H7 (cell line): ENCODE data around the gene TRAPPC10. TPM values are rescaled to one million over a fixed set of nuclear protein-coding genes. Genes with fewer than 3 reads are reported as not detected.

ENCODE experiments used
- DNase-seq: peaks from one replicate; pipeline ENCODE4 v3.0.0; 2012
- H3K27me3 ChIP-seq: 2 replicates; pipeline ENCODE4 v1.6.0; 2011; ENCODE audit warnings: mild to moderate bottlenecking, low read length; ENCODE audit not compliant: control insufficient read depth, insufficient read depth
- H3K36me3 ChIP-seq: replicated peaks from 2 replicates; pipeline ENCODE4 v1.5.1; 2011; ENCODE audit warnings: low read length; ENCODE audit not compliant: control insufficient read depth, insufficient read depth
- H3K4me3 ChIP-seq: 2 replicates; pipeline ENCODE4 v1.5.1; 2011; ENCODE audit warnings: low read depth, mild to moderate bottlenecking, control low read depth, low read length, moderate library complexity; ENCODE audit not compliant: insufficient read depth
- total RNA-seq: library from RNA; depleted of rRNA; stranded (reverse); fragments of >200 nt; shearing (Covaris generic); gene quantifications from 2 replicates; pipeline ENCODE4 v1.2.3, GENCODE V29; 2014

The TRAPPC10 gene
- total RNA-seq, 1 experiment from 2014 or later, result 24.8 TPM

DNA sequence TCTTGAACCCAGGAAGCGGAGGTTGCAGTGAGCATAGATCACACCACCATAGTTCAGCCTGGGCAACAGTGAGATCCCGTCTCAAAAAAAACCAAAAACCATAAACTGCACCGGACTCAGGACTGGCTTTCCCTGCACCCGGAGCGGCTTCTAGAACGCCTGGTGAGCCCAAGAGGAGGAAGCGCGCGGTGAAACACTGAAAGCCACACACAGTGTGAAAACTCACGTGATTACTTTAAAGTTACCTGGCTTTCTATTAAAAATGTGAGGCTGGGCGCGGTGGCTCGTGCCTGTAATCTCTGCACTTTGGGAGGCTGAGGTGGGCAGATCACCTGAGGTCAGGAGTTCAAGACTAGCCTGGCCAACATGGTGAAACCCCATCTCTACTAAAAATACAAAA lies 7.0 kb upstream of the TRAPPC10 start:
- Histone ChIP-seq H3K36me3 (no peaks in the 10 kb centered on the region), H3K4me3 (no peak overlapping the region), H3K27me3 (no peaks in the 10 kb centered on the region)
- DNase-seq, result no peak

DNA sequence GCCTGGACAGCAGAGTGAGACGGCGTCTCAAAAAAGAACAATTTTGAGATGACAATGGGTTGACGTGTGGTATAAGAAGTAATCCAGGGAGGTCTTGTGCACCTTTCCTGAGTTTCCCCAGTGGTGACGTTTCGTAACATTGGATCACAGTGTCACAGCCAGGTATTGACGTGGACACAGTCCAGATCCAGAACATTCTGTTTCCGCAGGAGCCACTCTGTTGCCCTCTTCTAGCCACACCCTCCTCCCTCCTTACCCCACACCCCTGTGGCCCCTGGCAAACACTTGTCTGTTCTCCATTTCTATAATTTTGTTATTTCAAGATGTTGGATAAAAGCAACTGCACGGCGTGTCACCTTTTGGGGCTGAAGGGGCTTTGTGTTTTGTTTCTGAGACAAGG lies 6.5 kb upstream of the TRAPPC10 start:
- Histone ChIP-seq H3K4me3 (no peak overlapping the region), H3K36me3 (no peaks in the 10 kb centered on the region), H3K27me3 (no peaks in the 10 kb centered on the region)
- no peak for DNase-seq

DNA sequence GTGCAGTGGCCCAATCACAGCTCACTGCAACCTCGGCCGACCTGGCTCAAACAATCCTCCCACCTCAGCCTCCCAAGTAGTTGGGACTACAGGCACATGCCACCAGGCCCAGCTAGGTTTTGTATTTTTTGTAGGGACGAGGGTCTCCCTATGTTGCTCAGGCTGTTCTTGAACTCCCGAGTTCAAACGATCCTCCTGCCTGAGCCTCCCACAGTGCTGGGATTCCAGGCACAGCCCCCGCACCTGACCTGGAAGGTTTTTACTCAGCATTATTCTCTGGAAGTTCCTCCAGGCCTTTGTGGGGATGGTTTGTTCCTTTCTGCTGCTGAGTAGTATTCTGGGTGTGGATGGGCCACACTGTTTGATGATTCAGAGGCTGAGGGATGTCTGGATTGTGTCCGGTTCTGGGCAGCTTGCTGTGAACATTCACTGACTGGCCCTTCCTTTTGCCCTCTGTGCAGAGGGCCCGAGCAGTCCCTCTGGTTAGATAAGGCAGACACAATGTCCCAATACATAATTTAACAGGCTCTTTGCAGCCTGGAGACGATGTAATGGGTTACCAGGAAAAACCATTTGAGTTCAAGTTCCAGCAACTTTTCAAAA lies 6.0 kb upstream of the TRAPPC10 start:
- Histone ChIP-seq H3K36me3 (no peaks in the 10 kb centered on the region), H3K27me3 (no peaks in the 10 kb centered on the region), H3K4me3 (no peak overlapping the region)
- no peak for DNase-seq

DNA sequence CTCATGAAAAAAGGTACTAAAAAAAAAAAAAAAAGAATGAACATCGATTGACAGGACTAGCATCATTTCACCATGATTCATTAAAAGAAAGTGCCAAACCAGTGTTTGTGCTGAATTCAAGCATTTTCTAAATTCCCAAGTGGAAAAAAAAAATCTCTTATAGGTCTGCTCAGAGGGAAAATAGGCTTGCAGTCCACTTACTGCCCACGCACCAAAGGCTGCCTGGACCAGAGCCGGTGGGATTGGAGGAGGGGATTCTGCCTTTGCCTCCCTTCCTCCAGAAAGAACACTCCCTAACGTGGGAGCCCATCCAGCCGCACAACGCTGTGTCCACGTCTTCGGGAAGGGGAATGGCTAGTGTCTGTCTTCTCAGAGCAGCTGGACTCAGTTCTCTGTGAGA lies 5.5 kb upstream of the TRAPPC10 start:
- Histone ChIP-seq H3K4me3 (no peak overlapping the region), H3K27me3 (no peaks in the 10 kb centered on the region), H3K36me3 (no peaks in the 10 kb centered on the region)
- DNase-seq, result no peak

DNA sequence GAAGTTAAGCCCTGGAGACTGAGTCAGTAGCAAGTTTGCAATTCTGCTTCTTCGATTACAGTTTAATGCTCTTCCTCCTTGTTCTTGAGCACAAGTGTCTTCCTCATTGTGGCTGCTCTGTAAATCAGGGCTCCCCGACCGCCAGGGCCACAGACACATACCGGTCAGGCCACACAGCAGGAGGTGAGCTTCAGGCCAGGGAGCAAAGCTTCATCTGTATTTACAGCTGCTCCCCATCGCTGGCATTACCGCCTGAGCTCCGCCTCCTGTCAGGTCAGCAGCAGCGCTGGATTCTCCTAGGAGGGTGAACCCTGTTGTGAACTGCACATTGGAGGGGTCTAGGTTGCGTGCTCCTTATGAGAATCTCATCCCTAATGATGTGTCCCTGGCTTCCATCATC lies 1.7 kb upstream of the TRAPPC10 start:
- H3K36me3 ChIP-seq, result no peaks in the 10 kb centered on the region
- no peak overlapping the region for H3K4me3 ChIP-seq
- no peaks in the 10 kb centered on the region for H3K27me3 ChIP-seq
- DNase-seq, result peak; percentile 60

DNA sequence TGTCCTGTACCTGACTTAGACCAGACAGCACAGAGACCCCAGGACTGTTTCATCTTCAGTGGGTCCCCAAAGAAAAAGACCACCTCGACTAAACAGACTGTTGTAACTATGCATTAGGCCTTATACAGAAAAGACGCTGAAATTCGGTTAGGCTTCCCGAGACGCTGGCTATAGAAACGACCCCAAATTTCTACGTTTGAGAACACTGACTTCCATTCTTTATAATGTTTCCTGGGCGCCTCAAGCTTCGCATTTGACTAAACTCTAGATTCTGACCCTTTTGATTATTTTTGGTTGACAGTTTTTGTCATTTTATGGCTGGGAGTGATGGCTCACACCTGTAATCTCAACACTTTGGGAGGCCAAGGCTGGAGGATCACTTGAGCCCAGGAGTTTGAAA lies 986 bp upstream of the TRAPPC10 start:
- Histone ChIP-seq H3K27me3 (no peaks in the 10 kb centered on the region), H3K4me3 (peak overlapping the region; percentile 84; the same call in 1 of the 2 replicates)
- no peak for DNase-seq

DNA sequence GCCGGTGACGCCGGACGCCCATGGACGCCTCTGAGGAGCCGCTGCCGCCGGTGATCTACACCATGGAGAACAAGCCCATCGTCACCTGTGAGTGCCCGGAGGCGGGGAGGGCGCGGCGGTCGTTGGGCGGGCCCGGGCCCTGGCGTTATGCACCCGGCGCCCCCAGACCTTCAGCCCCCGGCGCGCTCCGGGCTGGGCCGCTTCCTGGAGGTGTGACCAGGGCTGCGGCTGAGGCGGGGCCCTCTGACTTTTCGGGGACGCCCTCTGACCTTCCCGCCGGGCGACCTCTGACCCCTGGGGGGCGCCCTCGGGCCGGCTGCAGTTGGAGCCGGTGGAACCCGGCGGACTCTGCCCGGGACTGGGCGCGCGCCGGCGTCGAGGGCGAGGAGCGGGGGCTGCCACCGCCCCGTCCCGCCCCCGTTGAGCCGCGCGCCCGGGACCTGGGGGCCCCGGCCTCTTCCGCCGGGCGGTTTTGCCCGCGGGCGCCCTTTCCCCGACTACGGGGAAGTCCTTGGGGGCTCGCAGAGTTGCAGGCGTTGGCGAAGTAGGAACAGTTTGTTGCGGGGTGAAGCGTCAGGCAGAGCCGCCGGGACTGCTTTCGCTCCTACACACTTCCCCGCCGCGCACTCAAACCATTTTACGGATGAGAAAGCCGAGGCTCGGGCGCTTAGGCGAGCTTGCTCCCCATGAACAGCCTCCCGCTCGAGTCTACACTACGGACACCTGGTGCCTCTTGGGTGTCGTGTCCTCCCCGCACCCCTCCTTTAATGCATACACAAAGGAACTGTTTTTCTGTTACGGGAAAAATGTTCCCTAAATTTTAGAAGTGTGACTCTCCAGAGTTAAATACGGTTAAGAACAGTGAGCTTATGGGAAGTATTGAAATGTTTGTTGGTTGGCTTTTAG lies 618 bp downstream of the TRAPPC10 start:
- peak overlapping the region; percentile 84 for H3K4me3 ChIP-seq
- no peaks in the 10 kb centered on the region for H3K36me3 ChIP-seq
- no peaks in the 10 kb centered on the region for H3K27me3 ChIP-seq
- peak; percentile 98 for DNase-seq

More for the DNA sequence above, 986 bp upstream of the TRAPPC10 start:
- no peaks in the 10 kb centered on the region for H3K36me3 ChIP-seq

DNA sequence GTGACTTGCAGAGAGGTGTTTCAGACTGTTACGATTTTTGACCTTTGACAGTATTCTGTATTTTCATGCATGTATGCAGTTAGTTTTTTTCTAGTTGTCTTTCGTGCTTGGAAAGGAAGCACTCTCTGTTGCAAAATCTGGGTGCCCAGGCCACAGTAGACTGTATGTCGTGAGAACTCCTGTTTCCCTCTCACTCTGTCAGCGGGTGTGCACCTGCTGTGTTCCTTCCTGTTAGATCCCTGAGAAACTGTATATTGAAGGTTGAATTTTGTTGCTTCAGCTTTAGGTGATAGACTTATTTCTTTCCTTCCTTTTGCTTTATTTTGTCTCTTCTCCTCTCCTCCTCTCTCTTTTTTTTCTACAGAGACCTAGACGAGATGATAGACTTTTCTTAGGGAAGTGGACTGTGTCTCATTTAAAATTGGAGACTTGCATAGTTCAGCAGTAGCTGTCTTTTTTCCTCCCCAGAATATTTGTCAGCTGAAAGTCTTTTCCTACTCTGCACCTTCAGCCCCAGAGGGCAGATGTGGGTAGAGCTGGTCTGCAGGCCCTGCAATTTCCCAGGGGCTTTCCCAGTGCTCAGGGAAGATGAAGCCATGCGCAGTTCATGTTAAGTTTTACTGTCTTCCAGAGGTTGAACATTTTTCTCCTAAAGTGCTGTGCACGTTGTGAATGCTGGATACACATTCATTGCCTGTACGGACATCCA lies 1.4 kb downstream of the TRAPPC10 start:
- peak; percentile 63 for DNase-seq
- H3K27me3 ChIP-seq, result no peaks in the 10 kb centered on the region

DNA sequence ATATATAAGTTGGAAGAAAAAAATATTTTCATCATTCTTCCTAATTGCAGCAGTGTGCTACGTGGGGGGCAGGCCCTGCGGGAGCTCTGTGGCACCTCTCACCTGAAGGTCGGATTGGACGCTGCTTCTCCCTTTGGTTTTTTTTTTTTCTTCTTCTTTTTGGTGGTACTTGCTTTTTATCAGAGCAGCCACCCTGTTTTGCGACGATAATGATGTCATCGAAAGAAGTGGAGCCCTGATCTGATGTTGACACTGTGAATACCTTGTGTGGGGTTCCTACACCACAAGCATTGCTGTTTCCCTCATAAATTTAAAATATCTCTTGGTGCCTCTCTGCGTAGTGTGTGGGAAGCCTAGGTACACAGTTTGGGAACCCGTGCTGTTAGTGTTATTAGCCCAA lies 5.5 kb downstream of the TRAPPC10 start:
- Histone ChIP-seq H3K4me3 (no peak overlapping the region), H3K27me3 (no peaks in the 10 kb centered on the region), H3K36me3 (no peaks in the 10 kb centered on the region)
- no peak for DNase-seq

More for the DNA sequence above, 1.4 kb downstream of the TRAPPC10 start:
- H3K36me3 ChIP-seq, result no peaks in the 10 kb centered on the region
- peak overlapping the region; percentile 84 for H3K4me3 ChIP-seq

DNA sequence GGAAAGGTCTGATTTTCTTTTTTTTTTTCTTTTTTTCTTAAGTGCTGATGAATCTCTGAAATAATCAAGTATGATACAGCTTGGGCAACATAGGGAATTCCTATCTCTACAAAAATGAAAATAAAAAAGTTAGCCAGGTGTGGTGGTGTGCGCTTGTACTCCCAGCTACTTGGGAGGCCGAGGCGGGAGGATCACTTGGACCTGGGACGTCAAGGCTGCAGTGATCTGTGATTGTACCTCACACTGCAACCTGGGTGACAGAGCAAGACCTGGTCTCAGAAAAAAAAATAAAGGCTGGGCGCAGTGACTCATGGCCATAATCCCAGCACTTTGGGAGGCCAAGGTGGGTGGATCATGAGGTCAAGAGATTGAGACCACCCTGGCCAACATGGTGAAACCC lies 6.0 kb downstream of the TRAPPC10 start:
- Histone ChIP-seq H3K27me3 (no peaks in the 10 kb centered on the region), H3K4me3 (no peak overlapping the region)

DNA sequence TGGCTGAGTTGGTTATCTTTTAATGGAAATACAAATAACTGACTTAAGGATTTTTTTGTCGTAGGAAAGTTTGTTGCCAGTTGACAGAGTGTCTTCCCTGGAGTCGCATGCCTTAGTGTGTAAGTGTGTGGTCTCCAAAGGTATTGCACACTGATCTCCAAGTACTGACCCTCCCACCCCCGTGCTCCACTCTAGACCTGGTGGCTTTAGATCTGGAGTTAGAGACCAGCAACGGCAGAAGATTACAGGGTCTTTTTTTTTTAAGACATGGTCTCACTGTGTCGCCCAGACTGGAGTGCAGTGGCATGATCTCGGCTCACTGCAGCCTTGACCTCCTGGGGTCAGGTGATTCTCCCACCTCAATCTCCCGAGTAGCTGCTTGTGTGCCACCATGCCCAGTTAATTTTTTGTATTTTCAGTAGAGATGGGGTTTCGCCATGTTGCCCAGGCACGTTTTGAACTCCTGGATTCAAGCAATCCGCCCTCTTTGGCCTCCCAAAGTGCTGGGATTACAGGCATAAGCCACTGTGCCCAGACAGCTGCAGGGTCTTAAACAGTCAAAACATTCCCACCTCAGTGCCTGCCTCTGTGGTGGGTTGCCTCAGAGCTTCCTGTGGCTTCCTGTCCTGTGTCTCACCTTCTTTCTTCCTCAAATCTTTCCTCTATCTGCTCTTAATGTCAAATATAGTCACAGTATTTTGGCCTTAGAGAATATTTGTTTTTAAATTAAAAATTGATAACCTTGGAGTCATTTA lies 6.9 kb downstream of the TRAPPC10 start:
- Histone ChIP-seq H3K36me3 (no peaks in the 10 kb centered on the region), H3K27me3 (no peaks in the 10 kb centered on the region), H3K4me3 (no peak overlapping the region)
- DNase-seq, result no peak

More for the DNA sequence above, 6.0 kb downstream of the TRAPPC10 start:
- DNase-seq, result no peak
- H3K36me3 ChIP-seq, result no peaks in the 10 kb centered on the region

DNA sequence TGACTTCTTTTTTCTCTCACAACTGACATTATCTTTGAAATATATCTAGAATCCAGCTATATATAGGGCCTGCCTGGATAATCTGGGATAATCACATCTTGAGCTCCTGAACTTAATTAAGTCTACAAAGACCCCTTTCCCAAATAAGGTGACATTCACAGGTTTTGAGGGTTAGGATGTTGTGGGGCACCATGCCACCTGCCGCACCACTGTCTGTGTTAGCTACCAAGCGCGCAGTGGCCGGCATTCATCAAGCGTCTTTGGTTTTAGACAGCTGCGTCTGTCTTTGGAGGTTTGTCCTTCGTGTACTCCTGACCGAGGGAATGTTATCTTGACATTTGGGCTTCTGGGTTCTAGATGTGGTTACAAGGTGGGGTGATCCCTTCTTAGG lies 7.5 kb downstream of the TRAPPC10 start:
- DNase-seq, result no peak
- no peaks in the 10 kb centered on the region for H3K27me3 ChIP-seq
- no peak overlapping the region for H3K4me3 ChIP-seq
- no peaks in the 10 kb centered on the region for H3K36me3 ChIP-seq

DNA sequence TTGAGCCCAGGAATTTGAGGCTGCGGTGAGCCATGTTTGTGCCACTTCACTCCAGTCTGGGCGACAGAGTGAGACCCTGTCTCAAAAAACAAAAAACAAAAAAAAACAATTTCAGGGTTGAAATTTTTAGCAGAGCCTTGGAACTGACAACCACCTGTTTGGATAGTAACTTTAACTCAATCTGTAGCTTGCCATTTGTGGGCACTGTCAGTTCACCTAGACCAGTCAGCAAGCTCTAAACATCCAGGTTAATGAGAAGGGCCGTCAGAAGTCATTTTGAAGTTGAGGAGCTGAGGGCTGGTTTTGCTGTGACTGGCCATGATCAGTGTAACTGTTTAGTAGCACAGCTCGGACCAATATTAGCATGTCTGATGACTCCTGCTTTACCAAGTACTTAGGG lies 8.4 kb downstream of the TRAPPC10 start:
- H3K27me3 ChIP-seq, result no peaks in the 10 kb centered on the region
- no peaks in the 10 kb centered on the region for H3K36me3 ChIP-seq
- DNase-seq, result no peak
- no peak overlapping the region for H3K4me3 ChIP-seq

DNA sequence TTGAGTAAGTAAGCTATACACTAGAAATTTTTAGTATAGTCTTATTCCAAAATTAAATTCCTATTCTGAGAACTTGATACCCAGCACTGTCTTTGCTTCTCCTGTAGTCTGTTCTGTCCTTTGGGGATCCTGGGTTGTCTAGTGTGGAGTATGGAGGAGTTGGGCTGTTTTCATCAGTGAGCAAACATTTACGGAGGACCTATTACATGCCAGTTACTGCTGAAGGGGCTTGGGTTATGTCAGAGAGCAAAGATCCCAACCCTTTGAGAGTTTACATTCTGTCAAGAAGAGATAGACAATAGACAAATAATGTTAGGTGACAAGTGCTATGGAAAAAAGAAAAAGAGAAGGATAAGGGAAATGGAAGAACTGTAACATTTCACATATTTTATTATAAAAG lies 9.0 kb downstream of the TRAPPC10 start:
- no peaks in the 10 kb centered on the region for H3K36me3 ChIP-seq
- H3K27me3 ChIP-seq, result no peaks in the 10 kb centered on the region
- no peak overlapping the region for H3K4me3 ChIP-seq
- DNase-seq, result no peak
